Gastrocnemius medialis (tissue), 4 donors: ENCODE results near the gene SGSM2. TPM values are rescaled to one million over a fixed set of nuclear protein-coding genes. Genes with fewer than 3 reads are reported as not detected.
A peak's percentile ranks its signal among the peaks of the same experiment; 100 is the strongest.

Experiments used
- ATAC-seq, 2 donors: fragments of 150-250 bp; one replicate each; pipeline ENCODE4 v1.9.1; 2016
- DNase-seq, 2 donors: peaks; one replicate each; pipeline ENCODE4 v3.0.0-alpha.2; 2019
- H3K27ac ChIP-seq, 4 donors: fragments of 200-600 bp; sonication (generic); 1 replicate in 1 of 4; 2 replicates in 3 of 4; pipeline ENCODE4 v1.5.1; 2016 to 2018; ENCODE audit warnings: mild to moderate bottlenecking in 2 of 4, moderate library complexity in 1 of 4
- H3K27me3 ChIP-seq, 3 donors: fragments of 200-600 bp; sonication (generic) in 2 of 3; 1 replicate in 1 of 3; 2 replicates in 2 of 3; pipeline versions ENCODE4 v1.5.1 to v1.6.0; 2016 to 2019; ENCODE audit warnings: mild to moderate bottlenecking in 1 of 3, moderate library complexity in 1 of 3
- H3K36me3 ChIP-seq, 2 donors: fragments of 200-600 bp; sonication (generic) in 1 of 2; one replicate each; pipeline ENCODE4 v1.5.1; 2017 to 2018
- H3K4me1 ChIP-seq, 2 donors: fragments of 200-600 bp; sonication (generic) in 1 of 2; one replicate each; pipeline ENCODE4 v1.5.1; 2016 to 2017; ENCODE audit warnings: mild to moderate bottlenecking in 2 of 2
- H3K4me3 ChIP-seq, 4 donors: fragments of 200-600 bp; sonication (generic) in 3 of 4; 1 replicate in 1 of 4; 2 replicates in 3 of 4; pipeline ENCODE4 v1.5.1; 2016 to 2019; ENCODE audit warnings: mild to moderate bottlenecking in 2 of 4
- H3K9me3 ChIP-seq, 3 donors: fragments of 200-600 bp; sonication (generic) in 2 of 3; 1 replicate in 1 of 3; 2 replicates in 2 of 3; pipeline ENCODE4 v1.5.1; 2016 to 2019
- CTCF ChIP-seq, 5 experiments: fragments of 450-650 bp in 3 of 5; fragments of 200-600 bp in 2 of 5; sonication (generic) in 2 of 5; IDR thresholded peaks in 4 of 5; conservative IDR thresholded peaks in 1 of 5; 1 replicate in 4 of 5; 2 replicates in 1 of 5; pipeline ENCODE4 v1.5.1; 2016 to 2019; ENCODE audit warnings: antibody characterized with exemption in 5 of 5, mild to moderate bottlenecking in 3 of 5, moderate library complexity in 3 of 5
- POLR2A ChIP-seq, 2 donors: fragments of 450-650 bp; IDR thresholded peaks; one replicate each; pipeline ENCODE4 v1.6.1; 2017; ENCODE audit warnings: antibody characterized with exemption in 2 of 2, mild to moderate bottlenecking in 2 of 2, moderate library complexity in 2 of 2
- in situ Hi-C, 4 donors: fragments of 200-750 bp; cut with MboI; loops; one replicate each; pipeline versions ENCODE4 v1.15.0 to v1.8.0; 2017; ENCODE audit warnings: low sequenced_read_pairs in 4 of 4
- intact Hi-C: fragments of 100-400 bp; cut with DNase I; formaldehyde crosslinking; loops from one replicate; pipeline ENCODE4 v1.15.1; 2023; ENCODE audit warnings: low total_unique reads
- total RNA-seq, 4 donors: library from RNA; depleted of rRNA; stranded (reverse); fragments of >200 nt; gene quantifications; one replicate each; pipeline versions ENCODE4 v1.1.0 to v1.2.3, GENCODE V29; 2016

Gene SGSM2
- total RNA-seq, 4 donors from 2014 or later: 6.1 to 20.1 (median 9.6) TPM

DNA sequence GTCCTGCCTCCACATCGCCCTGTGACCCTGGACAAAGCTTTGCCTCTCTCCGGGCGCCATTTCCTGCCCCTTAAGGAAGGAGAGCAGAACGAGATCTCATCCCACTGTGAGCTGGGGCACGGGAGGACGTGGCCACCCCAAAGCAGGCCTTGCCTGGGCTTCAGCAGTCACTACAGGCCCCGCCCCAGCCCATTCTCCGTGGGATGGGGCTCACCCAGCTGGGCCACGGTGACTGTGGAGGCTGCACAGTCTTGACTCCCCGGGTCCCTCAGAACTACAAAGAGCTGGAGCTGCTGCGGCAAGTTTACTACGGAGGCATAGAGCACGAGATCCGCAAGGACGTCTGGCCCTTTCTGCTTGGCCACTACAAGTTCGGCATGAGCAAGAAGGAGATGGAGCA is 35.4 kb downstream of the SGSM2 start:
- Histone ChIP-seq H3K9me3 (no peaks in the 10 kb centered on the region), H3K4me1 (peaks cover 0 to 5% of the 10 kb centered on the region in 2 donors), H3K27ac (no peak overlapping the region), H3K4me3 (no peak overlapping the region), H3K36me3 (peaks cover 0 to 25% of the 10 kb centered on the region in 2 donors), H3K27me3 (no peaks in the 10 kb centered on the region)
- DNase-seq: no peak
- no peak for ATAC-seq
- TF ChIP-seq POLR2A (IDR thresholded peaks at IDR 0.05) (no peak), CTCF (IDR thresholded peaks at IDR 0.05 in 4 of 5, conservative IDR thresholded peaks at IDR 0.05 in 1 of 5) (no peak)
- in situ Hi-C loops: no loop called here
- intact Hi-C loops: no loop called here

DNA sequence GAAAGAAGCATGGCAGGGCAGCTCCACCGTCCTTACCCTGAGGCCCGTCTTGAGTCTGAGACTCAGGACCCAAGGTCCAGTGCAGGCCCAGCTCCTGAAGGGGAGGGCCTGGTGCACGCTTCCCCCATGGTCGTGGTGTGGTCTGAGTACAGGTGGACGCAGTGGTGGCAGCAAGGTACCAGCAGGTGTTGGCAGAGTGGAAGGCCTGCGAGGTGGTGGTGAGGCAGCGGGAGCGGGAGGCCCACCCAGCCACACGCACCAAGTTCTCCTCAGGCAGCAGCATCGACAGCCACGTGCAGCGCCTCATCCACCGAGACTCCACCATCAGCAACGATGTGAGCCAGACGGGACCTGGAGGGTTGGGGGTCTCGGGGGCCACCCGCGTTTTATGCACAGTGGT is 35.9 kb downstream of the SGSM2 start:
- H3K36me3 ChIP-seq: peaks cover 0 to 25% of the 10 kb centered on the region in 2 donors
- in situ Hi-C loops: no loop called here

GRCh38 chr17:2374549-2375285 is 37.4 kb downstream of the SGSM2 start:
- no peak for TF ChIP-seq POLR2A (IDR thresholded peaks at IDR 0.05)
- no peak for TF ChIP-seq CTCF (IDR thresholded peaks at IDR 0.05 in 4 of 5, conservative IDR thresholded peaks at IDR 0.05 in 1 of 5)
- H3K36me3 ChIP-seq: peaks cover 0 to 29% of the 10 kb centered on the region in 2 donors
- no peak for DNase-seq
- in situ Hi-C loops: loop anchor here in 3 of 4 donors (5.0 kb wide), 3 partner anchors 38 to 53 kb away; no protein-coding TSS in a partner anchor
- intact Hi-C loops: no loop called here
- no peaks in the 10 kb centered on the region for H3K9me3 ChIP-seq
- H3K4me1 ChIP-seq: peaks cover 0 to 5% of the 10 kb centered on the region in 2 donors
- peak in 1 of 2 donors; percentile 56 for ATAC-seq
- peak overlapping the region in 1 of 4 donors; percentile 57 for H3K27ac ChIP-seq
- H3K4me3 ChIP-seq: no peak overlapping the region
- no peaks in the 10 kb centered on the region for H3K27me3 ChIP-seq

More for the DNA sequence above, 35.9 kb downstream of the SGSM2 start:
- H3K27me3 ChIP-seq: no peaks in the 10 kb centered on the region
- intact Hi-C loops: no loop called here
- DNase-seq (no peak), ATAC-seq (no peak)
- H3K4me1 ChIP-seq: peaks cover 0 to 5% of the 10 kb centered on the region in 2 donors
- no peak overlapping the region for H3K4me3 ChIP-seq
- no peak overlapping the region for H3K27ac ChIP-seq
- no peaks in the 10 kb centered on the region for H3K9me3 ChIP-seq
- TF ChIP-seq CTCF (IDR thresholded peaks at IDR 0.05 in 4 of 5, conservative IDR thresholded peaks at IDR 0.05 in 1 of 5) (no peak), POLR2A (IDR thresholded peaks at IDR 0.05) (no peak)

DNA sequence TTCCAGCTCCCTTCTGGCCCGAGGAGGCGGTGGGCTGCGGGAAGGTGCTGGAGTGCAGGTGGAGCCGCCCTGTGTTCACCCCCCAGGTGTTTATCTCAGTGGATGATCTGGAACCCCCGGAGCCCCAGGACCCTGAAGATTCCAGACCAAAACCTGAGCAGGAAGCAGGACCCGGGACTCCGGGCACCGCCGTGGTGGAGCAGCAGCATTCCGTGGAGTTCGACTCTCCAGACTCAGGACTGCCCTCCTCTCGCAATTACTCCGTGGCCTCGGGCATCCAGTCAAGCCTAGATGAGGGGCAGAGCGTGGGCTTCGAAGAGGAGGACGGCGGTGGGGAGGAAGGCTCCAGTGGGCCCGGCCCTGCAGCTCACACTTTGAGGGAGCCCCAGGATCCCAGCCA is 38.1 kb downstream of the SGSM2 start:
- Histone ChIP-seq H3K36me3 (peaks cover 0 to 34% of the 10 kb centered on the region in 2 donors), H3K27ac (peak overlapping the region in 1 of 4 donors; percentile 57), H3K9me3 (no peaks in the 10 kb centered on the region), H3K4me1 (peaks cover 0 to 5% of the 10 kb centered on the region in 2 donors), H3K27me3 (no peaks in the 10 kb centered on the region), H3K4me3 (no peak overlapping the region)
- ATAC-seq (no peak), DNase-seq (no peak)
- in situ Hi-C loops (loop anchor here in 3 of 4 donors (5.0 kb wide), 3 partner anchors 37 to 52 kb away; no protein-coding TSS in a partner anchor), intact Hi-C loops (no loop called here)
- no peak for TF ChIP-seq CTCF (IDR thresholded peaks at IDR 0.05 in 4 of 5, conservative IDR thresholded peaks at IDR 0.05 in 1 of 5)
- TF ChIP-seq POLR2A (IDR thresholded peaks at IDR 0.05): no peak
